EL (cell line): Measurements from ENCODE around the gene PCGF3.
"Not testable (repeated sequence)": the region's sequence is repeated elsewhere in the genome, so short reads cannot be mapped to it uniquely, and the experiment has no call there.

Experiments
- DNase-seq: peaks from one replicate; pipeline ENCODE4 v3.0.0-alpha.2; 2016

Gene PCGF3

GRCh38 chr4:787561-787981, 81.9 kb downstream of the PCGF3 start:
- no peak for DNase-seq

DNA sequence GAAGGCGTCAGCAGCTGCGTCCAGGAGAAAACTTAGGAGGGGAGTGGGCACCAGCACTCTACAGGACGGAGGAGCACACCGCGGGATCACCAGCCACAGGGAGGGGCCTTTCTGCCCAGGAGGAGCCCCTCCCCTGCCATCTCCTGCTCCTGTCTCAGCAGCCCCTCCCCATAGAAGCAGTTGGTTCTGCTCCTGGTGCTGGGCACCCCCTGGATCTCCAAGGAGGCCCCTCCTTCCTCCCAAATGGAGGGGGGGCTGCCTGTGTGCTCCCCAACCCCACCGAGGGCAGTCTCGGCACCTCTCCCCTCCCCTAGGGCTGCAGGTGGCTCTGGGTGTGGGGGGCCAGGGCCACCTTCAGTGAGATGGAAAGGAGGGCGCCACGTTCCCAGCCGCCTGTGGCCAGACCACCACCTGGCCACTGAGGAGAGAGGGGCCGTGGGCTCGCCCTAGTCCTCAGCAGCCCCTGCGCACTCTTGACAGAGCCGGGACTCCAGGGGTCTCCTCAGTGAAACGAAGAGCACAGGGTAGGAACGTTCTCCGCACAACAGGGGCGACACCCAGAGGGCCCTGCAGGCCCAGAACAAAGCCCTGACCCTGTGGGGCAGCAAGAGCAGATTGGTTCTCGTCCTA, 82.5 kb downstream of the PCGF3 start:
- no peak for DNase-seq

- DNase-seq, result no peak
These were observed 83.1 kb downstream of the PCGF3 start for GRCh38 chr4:788636-789297.

DNA sequence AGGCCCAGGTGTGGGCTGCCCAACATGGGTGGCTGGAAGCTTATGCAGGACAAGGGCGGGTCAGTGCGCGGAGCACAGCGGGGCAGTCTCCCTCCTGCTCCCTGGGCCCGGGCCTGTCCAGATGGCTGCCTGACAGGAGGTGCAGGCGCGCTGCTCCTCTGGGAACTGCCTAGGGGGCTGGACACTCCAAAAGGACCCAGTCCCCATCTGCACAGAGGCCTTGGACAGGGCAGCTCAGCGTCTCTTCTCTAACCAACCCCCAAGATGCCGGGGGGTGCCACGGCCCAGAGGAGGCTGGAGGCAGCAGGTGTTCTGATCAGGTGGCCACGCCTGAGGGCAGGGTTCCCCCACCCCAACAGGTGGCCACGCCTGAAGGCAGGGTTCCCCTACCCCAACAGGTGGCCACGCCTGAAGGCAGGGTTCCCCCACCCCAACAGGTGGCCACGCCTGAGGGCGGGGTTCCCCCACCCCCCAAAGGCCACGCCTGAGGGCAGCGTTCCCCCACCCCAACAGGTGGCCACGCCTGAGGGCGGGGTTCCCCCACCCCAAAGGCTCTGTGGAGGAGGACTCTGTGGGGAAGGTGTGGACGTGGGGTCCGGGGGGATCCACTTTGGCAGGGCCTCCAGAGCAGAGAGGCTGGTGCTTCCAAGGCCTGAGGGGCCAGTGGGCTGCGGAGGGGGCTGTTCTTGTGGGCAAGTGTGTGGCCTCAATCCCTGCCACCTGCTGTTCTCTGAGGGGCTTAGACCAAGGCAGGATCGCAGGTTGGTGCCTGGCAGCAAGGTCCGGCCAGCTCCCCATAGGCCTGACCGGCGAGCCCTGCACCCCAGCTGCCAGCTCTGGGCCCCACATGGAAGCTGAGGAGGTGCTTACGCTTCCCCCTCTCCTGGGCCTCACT, 84.2 kb downstream of the PCGF3 start:
- no peak for DNase-seq

DNA sequence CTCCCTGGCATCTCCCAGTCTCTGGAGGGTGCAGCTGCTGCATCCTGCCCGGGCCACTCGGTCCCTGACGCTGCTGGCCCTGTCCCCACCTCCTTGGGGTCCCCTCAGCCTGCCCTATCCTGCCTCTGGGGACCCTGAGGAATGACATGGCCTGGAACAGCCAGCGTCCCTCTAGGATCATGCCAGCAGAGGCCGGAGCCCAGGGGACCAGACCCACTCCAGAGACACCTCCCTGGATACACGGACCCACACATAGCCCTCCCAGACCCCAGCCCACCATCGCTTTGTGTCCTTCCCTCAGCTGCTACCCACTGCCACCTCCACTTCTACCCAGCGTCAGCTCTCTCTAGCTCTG, 84.8 kb downstream of the PCGF3 start:
- DNase-seq, result no peak

DNA sequence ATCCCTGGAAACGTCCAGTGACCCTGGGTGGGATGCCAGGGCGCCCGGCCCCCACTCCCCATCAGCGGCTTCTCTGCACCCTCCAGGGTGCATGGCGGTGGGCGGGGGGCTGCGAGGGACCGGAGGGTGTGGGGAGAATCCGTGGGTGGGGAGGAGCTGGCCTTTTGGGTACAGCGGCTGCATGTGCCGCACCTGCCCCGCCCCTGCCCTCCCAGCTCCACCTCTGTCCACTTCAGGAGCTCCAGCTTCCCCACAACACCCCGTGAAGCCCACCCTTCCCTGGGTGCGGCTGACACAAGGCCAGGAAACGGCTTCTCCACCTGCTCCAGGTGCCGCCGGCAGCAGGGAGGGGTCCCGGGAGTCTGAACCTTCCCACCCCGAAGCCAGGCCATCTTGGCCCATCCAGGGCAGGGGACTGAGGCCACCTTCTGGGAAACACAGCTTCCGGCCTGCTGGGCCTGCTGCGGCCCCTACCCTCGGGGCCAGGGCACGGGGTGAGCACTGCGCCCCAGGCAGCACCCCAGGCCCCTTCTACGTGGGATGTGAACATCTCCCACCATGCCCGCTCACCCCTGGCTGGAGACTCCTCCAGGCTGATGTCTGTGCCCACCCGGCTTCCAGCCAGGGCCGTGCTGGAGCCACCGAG, 85.7 kb downstream of the PCGF3 start:
- no peak for DNase-seq

DNA sequence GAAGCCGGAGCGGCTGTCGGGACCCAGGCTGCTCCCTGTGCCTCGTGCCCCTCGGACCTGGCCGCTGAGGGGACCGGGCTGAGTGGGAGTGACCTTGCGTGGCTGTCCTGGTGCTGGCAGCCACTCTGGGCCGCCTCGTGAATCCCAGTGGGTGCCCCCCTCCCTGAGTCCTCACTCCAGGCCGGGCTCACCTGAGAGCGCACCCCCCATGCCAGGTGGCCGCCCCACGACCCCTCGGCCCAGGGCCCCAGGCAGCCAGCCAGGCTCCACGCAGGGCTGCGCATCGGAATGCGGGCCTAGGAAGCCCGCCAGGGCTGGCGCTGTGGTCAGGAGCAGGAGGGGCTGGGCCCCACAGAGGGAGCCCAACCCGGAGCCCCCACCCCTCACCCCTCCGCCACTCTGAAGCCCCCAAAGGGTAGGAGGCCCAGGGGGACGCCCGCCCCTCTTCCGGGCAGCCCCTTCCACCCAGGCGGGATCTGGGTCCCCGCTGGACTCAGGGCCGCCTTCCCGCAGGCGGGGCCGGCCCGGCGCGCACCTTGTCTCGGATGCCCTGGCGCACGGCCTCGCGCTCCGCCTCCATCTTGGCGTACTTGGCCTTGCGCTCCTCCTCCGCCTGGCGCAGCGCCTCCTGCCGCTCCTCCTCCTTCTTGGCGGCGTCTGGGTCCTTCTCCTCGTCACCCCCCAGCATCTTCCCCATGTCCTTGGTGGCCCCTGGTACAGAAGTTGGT, 86.4 kb downstream of the PCGF3 start:
- peak; percentile 29 for DNase-seq

DNA sequence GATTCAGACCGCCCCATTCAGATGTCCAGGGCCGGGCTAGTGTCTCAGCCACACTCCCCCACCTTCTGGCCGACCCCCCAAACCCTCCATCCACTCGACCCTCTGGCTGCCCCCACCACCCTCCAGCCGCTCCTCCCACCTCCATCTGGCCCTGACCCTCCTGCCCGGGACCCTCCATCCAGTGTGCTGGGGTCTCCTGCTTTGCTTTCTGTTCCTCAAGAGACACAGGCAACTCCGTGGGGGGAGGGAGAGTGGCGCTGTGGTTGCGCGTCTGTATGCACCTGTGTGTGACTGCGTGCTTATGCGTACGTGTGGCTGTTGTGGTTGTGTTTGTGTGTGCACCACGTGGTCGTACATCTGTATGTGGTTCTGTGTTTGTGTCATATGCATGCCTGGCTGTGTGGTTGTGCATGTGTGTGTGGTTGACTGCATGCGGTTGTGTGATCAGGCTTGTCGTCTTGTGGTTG, 87.0 kb downstream of the PCGF3 start:
- no peak for DNase-seq

DNA sequence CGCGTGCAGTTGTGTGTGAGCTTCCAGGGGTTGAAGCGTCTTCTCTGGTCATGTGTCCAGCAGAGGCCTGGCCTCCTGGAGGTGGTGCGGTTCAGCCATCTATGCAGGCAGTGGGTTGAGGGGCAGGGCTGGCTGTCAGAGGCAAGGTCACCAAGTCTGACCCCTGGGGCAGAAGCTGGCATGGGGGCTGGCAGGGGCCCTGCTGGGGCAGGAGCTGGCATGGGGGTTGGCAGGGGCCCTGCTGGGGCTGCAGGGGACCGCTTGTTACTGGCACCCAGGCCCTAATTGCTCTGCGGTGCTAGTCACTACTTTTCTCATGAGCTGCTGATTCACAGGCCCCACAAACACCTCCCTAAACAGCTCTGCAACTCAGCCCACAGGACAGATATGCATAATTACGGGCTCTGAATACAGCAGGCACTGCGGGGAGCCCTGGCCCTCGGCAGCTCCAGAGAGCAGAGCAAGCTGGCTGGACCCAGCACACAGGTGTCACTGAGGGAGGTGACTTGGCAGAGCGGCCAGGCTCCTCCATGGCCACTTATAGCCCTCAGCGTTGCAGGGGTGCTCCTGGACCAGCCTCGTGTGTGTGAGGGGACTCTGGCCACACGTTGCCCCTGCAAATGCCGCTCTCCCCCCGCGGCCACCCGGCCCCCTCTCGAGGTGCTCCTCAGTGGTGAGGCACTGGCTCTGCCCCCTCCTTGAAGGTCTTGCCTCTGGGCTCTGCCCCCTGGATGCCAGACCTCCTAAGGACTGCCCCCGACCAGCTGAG, 87.6 kb downstream of the PCGF3 start:
- DNase-seq, result no peak

DNA sequence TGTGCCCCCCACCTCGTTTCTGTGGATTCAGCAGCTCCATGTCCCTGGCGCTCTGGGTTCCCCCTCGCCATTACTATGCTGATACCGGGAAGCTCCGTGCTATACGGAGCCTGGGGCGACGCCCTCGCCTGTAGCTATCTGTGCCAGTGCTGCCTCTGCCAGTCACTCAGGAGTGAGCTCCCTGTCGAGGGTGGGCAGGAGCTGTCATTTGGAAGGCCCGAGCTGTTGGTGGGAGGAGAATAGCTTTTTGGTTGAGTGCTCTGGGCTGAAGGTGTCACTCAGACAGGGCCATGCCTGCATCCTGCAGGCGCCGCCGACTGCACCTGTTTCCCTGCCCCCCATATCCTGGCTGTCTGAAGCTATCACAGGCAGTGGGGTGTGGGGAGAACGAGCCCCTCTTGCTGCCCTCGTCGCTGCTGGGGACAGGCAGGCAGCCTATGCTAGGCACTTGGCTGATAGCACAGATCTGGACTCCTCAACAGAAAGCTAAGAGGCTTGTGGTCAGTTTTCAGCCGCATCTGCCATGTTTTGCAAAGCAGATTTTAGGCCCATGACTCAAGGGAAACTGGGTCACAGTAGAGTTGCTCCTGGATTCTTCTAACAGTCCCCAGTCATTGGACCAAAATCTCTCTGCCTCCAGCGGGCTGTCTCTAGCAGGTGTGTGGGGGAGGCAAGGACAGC, 88.4 kb downstream of the PCGF3 start:
- DNase-seq, result peak; percentile 16

DNA sequence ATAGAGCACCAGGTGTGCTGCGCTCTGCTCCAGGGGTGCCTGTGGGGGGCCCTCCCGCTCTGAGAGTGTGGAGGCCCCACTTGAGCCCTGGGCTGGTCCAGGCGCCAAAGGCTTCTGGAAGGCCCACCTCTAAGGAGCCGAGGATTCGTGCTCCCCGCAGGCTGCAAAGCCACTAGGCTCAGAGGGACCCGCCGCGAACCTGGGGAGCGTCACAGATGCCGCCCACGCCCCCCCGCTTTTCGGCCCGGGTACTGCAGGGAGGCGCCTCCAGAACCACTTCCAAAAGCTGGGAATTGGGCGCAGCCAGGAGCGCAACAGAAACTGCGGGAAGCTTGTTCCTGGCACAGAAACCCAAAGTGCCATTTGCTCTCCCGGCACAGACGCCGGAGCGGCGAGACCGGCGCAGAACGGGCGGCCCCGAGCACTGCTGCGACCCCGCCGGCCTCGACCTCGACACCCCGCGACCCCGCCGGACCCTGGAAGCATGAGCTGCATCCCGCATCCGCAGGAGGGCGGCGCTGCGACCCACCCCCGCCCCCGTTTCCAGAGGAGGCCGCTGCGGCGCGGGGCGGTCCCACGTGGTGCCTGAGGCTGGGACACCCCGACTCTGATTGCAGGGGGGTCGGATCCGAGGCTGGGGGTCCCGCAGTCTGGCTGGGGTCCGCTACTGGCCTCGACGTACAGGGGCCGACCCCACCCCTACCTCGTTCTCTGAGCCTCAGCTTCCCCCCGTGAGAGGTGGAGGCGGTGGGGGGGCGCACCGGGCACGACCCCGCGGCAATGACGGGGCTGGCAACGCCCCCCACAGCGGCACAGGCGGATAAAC, 89.5 kb downstream of the PCGF3 start:
- DNase-seq, result no peak

DNA sequence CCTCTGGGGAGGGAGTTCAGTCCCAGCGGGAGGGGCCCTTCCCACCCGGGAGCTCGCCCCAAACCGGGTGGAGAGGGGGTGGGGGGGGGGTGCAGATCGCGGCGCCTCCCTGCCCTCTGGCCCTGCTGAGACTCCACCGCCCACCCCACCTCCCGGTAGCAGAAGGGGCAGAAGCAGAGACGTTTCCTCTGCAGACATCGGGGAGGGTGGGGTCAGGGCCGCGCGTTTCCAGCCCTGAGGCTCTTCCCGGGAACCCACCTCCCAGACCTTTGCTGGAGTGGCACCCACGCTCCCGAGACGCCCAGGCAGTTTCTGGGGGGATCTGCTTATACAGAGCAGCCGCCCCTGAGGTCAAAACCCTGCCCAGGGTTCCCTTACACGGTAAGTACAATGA, 90.1 kb downstream of the PCGF3 start:
- DNase-seq, result no peak

DNA sequence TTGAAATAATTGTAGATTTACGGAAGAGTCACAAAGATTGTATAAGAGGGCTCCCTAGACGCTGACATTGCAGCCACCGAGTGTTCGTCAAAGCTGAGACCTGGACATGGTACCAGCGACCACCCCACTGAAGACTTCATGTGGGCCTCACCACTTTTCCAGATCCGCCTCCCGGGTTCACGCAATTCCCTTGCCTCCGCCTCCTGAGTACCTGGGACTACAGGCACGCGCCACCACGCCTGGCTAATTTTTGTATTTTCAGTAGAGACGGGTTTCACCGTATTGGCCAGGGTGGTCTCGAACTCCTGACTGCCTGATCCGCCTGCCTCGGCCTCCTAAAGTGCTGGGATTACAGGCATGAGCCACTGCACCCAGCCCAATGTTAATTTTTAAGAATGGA, 90.6 kb downstream of the PCGF3 start:
- no peak for DNase-seq

DNA sequence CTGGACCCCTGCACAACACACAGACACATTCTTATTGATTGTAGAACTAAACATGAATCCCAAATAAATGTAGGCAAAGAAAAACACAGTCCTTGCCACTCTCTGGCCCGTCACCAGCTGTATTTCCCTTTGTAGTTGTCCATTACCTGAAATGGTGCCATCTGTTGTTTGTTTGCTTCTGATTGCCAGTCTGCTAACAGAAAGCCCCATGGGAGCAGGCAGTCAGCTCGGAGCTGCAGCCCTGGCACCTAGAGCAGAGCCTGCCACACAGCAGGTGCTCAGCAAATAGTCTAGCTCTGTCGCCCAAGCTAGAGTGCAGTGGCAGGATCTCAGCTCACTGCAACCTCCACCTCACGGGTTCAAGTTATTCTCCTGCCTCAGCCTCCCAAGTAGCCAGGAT, 91.4 kb downstream of the PCGF3 start:
- no peak for DNase-seq

DNA sequence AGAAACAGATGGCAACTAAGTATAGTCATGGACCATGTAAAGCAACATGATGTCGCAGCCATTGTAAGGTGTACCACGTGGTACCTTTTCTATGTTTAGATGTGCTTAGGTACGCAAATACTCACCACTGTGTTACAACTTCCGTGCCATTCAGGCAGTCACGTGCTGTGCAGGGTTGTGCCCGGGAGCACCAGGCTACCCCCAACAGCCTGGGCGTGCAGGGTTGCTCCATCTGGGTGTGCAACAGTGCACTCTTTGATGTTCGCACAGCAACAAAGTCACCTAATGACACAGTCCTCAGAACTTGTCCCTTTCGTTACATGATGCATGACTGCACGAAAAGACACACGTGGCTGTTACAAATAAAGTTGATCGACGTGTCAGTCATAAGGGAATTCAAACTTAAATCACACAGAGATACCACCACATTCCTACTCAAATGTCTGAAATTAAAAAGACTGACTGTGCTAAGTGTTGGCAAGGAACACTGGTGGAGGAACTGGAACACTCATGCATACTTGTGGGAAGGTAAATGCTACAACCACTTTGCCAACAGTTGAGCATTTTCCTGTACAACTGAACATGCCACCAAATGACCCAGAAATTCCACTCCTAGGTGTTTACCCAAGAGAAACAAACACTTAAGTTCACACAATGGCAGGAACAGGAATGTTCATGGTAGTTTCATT, 95.9 kb downstream of the PCGF3 start:
- no peak for DNase-seq

DNA sequence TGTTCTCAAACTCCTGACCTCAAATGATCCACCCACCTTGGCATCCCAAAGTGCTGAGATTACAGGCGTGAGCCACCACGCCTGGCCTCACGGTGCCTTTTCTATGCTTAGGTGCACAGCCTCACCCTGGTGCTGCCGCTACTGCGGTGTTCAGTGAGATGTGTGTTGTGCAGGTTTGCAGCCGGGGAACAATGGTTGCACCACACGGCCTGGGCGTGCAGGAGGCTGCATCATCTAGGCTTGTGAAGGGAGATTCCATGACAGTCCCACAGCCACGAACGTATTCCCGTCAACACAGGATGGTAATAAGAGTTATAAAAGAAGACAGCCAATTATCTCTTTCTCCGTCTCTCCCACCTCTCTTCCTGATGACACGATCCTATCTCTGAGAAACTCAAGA, 98.3 kb downstream of the PCGF3 start:
- no peak for DNase-seq

GRCh38 chr4:804804-805203, 99.2 kb downstream of the PCGF3 start:
- no peak for DNase-seq

DNA sequence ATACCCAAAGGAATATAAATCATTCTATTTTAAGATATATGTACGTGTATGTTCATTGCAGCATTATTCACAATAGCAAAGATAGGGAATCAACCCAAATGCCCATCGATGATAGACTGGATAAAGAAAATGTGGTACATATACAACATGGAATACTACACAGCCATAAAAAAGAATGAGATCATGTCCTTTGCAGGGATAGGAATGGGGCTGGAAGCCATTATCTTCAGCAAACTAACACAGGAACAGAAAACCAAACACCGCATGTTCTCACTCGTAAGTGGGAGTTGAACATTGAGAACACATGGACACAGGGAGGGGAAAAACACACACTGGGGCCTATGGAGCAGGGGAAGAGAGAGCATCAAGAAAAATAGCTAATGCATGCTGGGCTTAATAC, 101.3 kb downstream of the PCGF3 start:
- not testable (repeated sequence) for DNase-seq

- no peak for DNase-seq
These were observed 102.2 kb downstream of the PCGF3 start for GRCh38 chr4:807792-808191.
